OCI-LY1 (cell line): ENCODE results near the gene NLRP9.

ENCODE experiments used
- H2AFZ ChIP-seq: fragments of 200-600 bp; sonication (generic), shearing (Covaris generic); 2 replicates; pipeline ENCODE4 v1.6.0; 2014; ENCODE audit warnings: antibody characterized with exemption, mild to moderate bottlenecking, low read length
- H3F3A ChIP-seq: fragments of 200-600 bp; sonication (generic), shearing (Covaris generic); 2 replicates; pipeline ENCODE4 v1.6.0; 2014; ENCODE audit warnings: mild to moderate bottlenecking, antibody characterized with exemption, low read length, moderate library complexity; ENCODE audit not compliant: insufficient read depth
- H3K27ac ChIP-seq: fragments of 200-600 bp; sonication (generic); 2 replicates; pipeline ENCODE4 v1.5.1; 2014; ENCODE audit warnings: low read length, mixed run types, mild to moderate bottlenecking, low read depth; ENCODE audit not compliant: poor library complexity, severe bottlenecking
- H3K27me3 ChIP-seq: fragments of 200-600 bp; sonication (generic); 2 replicates; pipeline ENCODE4 v1.6.0; 2014; ENCODE audit warnings: antibody characterized with exemption, mild to moderate bottlenecking, low read length, moderate library complexity; ENCODE audit not compliant: insufficient read depth
- H3K36me3 ChIP-seq: fragments of 200-600 bp; sonication (generic); 2 replicates; pipeline ENCODE4 v1.6.1; 2014; ENCODE audit warnings: mild to moderate bottlenecking, antibody characterized with exemption, low read length, moderate library complexity, mixed read lengths; ENCODE audit not compliant: insufficient read depth
- H3K4me1 ChIP-seq: fragments of 200-600 bp; sonication (generic); 2 replicates; pipeline ENCODE4 v1.5.1; 2014; ENCODE audit warnings: mild to moderate bottlenecking, low read length, moderate library complexity; ENCODE audit not compliant: insufficient read depth, severe bottlenecking
- H3K4me2 ChIP-seq: fragments of 200-600 bp; sonication (generic), shearing (Covaris generic); 2 replicates; pipeline ENCODE4 v1.6.1; 2014; ENCODE audit warnings: low read length
- H3K4me3 ChIP-seq: fragments of 200-600 bp; sonication (generic); 2 replicates; pipeline ENCODE4 v1.5.1; 2014; ENCODE audit warnings: low read length, low read depth, mild to moderate bottlenecking, mixed read lengths; ENCODE audit not compliant: poor library complexity, severe bottlenecking
- H3K79me2 ChIP-seq: fragments of 200-600 bp; shearing (Covaris generic); 2 replicates; pipeline ENCODE4 v1.6.1; 2016; ENCODE audit warnings: mixed run types, low read length, mixed read lengths; ENCODE audit not compliant: insufficient read depth
- H3K9ac ChIP-seq: fragments of 200-600 bp; sonication (generic), shearing (Covaris generic); 2 replicates; pipeline ENCODE4 v1.6.1; 2014; ENCODE audit warnings: mild to moderate bottlenecking, low read length, mixed read lengths
- H3K9me2 ChIP-seq: fragments of 200-600 bp; sonication (generic), shearing (Covaris generic); 2 replicates; pipeline ENCODE4 v1.6.1; 2014; ENCODE audit warnings: low read depth, mild to moderate bottlenecking, low read length, mixed read lengths
- H3K9me3 ChIP-seq: fragments of 200-600 bp; shearing (Covaris generic); 2 replicates; pipeline ENCODE4 v1.6.1; 2014; ENCODE audit warnings: low read length, mixed read lengths
- H4K20me1 ChIP-seq: fragments of 200-600 bp; sonication (generic), shearing (Covaris generic); 2 replicates; pipeline ENCODE4 v1.6.0; 2016; ENCODE audit warnings: mild to moderate bottlenecking, low read length; ENCODE audit not compliant: insufficient read depth
- CTCF ChIP-seq: fragments of 200-600 bp; sonication (generic), shearing (Covaris generic); IDR thresholded peaks from 2 replicates; pipeline ENCODE4 v1.5.1; 2017; ENCODE audit warnings: mild to moderate bottlenecking, antibody characterized with exemption, low read length, moderate library complexity, mixed read lengths
- EZH2 ChIP-seq: fragments of 200-600 bp; sonication (generic), shearing (Covaris generic); IDR thresholded peaks from 2 replicates; pipeline ENCODE4 v1.8.0; 2017; ENCODE audit warnings: borderline replicate concordance, mixed run types, mild to moderate bottlenecking, antibody characterized with exemption, low read length, moderate library complexity, mixed read lengths

Gene NLRP9

GRCh38 chr19:55676889-55677505, 61.2 kb downstream of the NLRP9 start:
- no peaks in the 10 kb centered on the region for H3K27me3 ChIP-seq
- H3F3A ChIP-seq = no peaks in the 10 kb centered on the region; the same call in 1 of the 2 replicates
- no peaks in the 10 kb centered on the region for H3K9me2 ChIP-seq
- peaks cover 56% of the 10 kb centered on the region for H3K36me3 ChIP-seq
- H3K4me2 ChIP-seq = peak overlapping the region; percentile 98
- no peak for TF ChIP-seq EZH2
- no peak for TF ChIP-seq CTCF
- H3K9ac ChIP-seq = peak overlapping the region; percentile 88
- peaks cover 40% of the 10 kb centered on the region for H3K79me2 ChIP-seq
- H3K27ac ChIP-seq = peak overlapping the region; percentile 96
- H4K20me1 ChIP-seq = no peaks in the 10 kb centered on the region
- H3K4me1 ChIP-seq = peaks cover 58% of the 10 kb centered on the region
- H3K4me3 ChIP-seq = peak overlapping the region; percentile 97
- H2AFZ ChIP-seq = no peak overlapping the region
- no peaks in the 10 kb centered on the region for H3K9me3 ChIP-seq

DNA sequence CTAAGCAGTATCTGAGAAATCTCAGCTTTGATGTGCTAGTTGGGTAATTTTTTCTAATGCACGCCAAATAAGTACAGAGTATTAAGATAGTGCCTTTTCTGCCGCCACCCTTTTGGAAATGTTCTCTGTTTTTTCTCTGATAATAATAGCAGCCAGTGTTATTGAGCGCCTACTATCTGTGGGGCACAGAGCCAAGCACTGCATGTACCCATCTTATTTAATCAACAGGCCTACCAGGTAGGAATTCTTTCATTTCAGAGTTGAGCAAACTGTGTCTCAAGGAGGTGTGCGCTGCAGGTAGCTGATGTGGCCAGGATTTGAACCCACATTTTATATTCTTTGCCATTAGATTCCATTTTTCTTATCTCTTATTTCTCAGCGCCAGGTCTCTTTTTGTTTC, 61.8 kb downstream of the NLRP9 start:
- no peaks in the 10 kb centered on the region for H3K27me3 ChIP-seq
- H3K36me3 ChIP-seq = peaks cover 56% of the 10 kb centered on the region
- H2AFZ ChIP-seq = no peak overlapping the region
- peaks cover 62% of the 10 kb centered on the region for H3K4me1 ChIP-seq
- no peaks in the 10 kb centered on the region for H3K9me3 ChIP-seq
- H3K79me2 ChIP-seq = peaks cover 34% of the 10 kb centered on the region
- peak overlapping the region; percentile 88 for H3K9ac ChIP-seq
- peak overlapping the region; percentile 98 for H3K4me2 ChIP-seq
- H3F3A ChIP-seq = no peaks in the 10 kb centered on the region; the same call in 1 of the 2 replicates
- peak overlapping the region; percentile 96 for H3K27ac ChIP-seq
- no peaks in the 10 kb centered on the region for H3K9me2 ChIP-seq
- TF ChIP-seq EZH2 = no peak
- peak; percentile 32 for TF ChIP-seq CTCF
- H3K4me3 ChIP-seq = peak overlapping the region; percentile 97
- H4K20me1 ChIP-seq = no peaks in the 10 kb centered on the region

GRCh38 chr19:55675661-55676354, 62.4 kb downstream of the NLRP9 start:
- Histone ChIP-seq H3K4me2 (peak overlapping the region; percentile 98), H3F3A (no peaks in the 10 kb centered on the region; the same call in 1 of the 2 replicates), H3K79me2 (peaks cover 31% of the 10 kb centered on the region), H3K9ac (peak overlapping the region; percentile 88), H3K4me1 (peaks cover 65% of the 10 kb centered on the region), H3K36me3 (peaks cover 55% of the 10 kb centered on the region), H3K9me2 (no peaks in the 10 kb centered on the region), H3K4me3 (peak overlapping the region; percentile 97), H4K20me1 (no peaks in the 10 kb centered on the region), H3K27ac (peak overlapping the region; percentile 96), H3K9me3 (no peaks in the 10 kb centered on the region), H2AFZ (no peak overlapping the region), H3K27me3 (no peaks in the 10 kb centered on the region)
- TF ChIP-seq EZH2 = no peak
- TF ChIP-seq CTCF = no peak
